ENCODE results near the gene KCNC3. TPM values are rescaled to one million over a fixed set of nuclear protein-coding genes. Genes with fewer than 3 reads are reported as not detected.
A peak's percentile ranks its signal among the peaks of the same experiment; 100 is the strongest.
"Not testable (repeated sequence)": the region's sequence is repeated elsewhere in the genome, so short reads cannot be mapped to it uniquely, and the experiment has no call there.

Gene KCNC3
- total and polyA plus RNA-seq, 8 donors, result 8.5 to 29.8 (median 23.9) TPM

DNA sequence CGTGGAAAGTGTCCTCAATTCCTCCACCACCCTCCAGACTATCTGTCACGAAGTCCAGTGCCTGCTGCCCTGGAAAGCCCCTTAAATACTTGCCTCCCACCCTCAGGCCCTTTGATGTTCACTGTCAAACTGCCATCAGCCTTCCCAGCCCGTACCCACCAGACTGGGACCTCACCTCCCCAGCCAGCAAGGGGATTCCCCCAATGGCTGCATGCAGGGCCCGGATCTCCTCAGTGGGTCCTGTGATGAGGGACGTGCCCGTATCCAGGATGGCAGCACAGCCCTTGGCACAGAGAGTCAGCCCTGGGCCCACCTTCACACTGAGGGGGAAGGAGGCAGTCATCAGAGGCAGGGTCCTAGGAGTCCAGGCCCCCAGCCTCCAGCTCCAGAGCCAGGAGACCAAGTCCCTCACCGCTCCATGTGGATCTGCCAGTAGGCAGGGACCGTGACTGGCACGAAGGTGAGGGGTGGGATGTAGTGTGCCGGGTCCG lies 30.2 kb upstream of the KCNC3 start:
- Histone ChIP-seq H3K27ac (peak overlapping the region in 1 of 2 donors; percentile 3), H3K27me3 (peaks cover 0 to 6% of the 10 kb centered on the region in 2 donors), H3K4me3 (no peak overlapping the region), H3K9me3 (no peaks in the 10 kb centered on the region), H3K4me1 (peaks cover 0 to 24% of the 10 kb centered on the region in 2 donors), H3K36me3 (peaks cover 0 to 16% of the 10 kb centered on the region in 2 donors)
- intact Hi-C loops (cut with DNase I), result no loop called here
- DNase-seq (peak in 1 of 4 donors; percentile 32), ATAC-seq (no peak)
- TF ChIP-seq, protein P1, sequence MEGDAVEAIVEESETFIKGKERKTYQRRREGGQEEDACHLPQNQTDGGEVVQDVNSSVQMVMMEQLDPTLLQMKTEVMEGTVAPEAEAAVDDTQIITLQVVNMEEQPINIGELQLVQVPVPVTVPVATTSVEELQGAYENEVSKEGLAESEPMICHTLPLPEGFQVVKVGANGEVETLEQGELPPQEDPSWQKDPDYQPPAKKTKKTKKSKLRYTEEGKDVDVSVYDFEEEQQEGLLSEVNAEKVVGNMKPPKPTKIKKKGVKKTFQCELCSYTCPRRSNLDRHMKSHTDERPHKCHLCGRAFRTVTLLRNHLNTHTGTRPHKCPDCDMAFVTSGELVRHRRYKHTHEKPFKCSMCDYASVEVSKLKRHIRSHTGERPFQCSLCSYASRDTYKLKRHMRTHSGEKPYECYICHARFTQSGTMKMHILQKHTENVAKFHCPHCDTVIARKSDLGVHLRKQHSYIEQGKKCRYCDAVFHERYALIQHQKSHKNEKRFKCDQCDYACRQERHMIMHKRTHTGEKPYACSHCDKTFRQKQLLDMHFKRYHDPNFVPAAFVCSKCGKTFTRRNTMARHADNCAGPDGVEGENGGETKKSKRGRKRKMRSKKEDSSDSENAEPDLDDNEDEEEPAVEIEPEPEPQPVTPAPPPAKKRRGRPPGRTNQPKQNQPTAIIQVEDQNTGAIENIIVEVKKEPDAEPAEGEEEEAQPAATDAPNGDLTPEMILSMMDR (IDR thresholded peaks at IDR 0.05), result no peak

DNA sequence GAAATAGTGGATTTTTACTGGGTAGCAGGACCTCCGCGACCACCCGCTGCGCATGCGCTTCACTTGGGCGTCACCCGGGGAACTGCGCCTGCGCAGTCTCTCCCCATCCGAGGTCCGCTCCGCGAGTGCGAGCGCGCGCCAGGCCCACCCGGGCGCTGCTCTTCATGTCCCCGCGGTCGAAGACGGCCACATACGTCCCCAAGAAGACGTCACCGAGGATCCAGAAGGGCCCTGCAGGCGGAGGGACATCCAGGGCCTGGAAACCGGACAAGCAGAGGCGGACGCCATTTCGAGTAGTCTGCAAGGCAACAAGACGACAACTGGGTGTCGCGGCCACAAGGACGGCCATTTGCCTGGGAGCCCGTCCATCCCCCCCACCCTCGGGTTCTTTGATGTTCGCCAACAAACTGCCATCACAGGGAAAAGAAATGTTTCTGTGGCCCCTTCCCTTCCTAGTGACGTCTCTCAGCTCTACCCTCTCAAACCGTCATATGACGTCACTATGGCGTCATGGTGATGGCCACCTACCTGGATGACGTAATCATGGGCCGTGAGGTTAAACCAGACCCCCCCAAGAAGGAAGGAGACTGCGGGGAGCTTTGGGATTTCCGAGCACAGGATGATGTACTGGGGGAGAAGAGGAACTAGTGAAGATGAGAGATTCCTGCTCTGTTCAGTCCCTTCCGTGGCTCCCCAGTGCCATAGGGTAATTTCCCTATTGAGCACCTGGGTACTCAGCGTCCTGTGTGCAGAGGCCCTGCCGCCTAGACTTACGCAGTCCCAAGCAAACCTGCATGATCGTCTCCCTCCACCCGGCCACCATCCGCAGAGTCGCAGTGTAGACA lies 29.5 kb upstream of the KCNC3 start:
- ATAC-seq (no peak), DNase-seq (peak; percentile 59 to 91 (median 76))
- Histone ChIP-seq H3K4me3 (peak overlapping the region; percentile 33 to 57), H3K27me3 (peaks cover 0 to 6% of the 10 kb centered on the region in 2 donors), H3K9me3 (no peaks in the 10 kb centered on the region), H3K4me1 (peaks cover 0 to 24% of the 10 kb centered on the region in 2 donors), H3K27ac (peak overlapping the region; percentile 85 to 88), H3K36me3 (peaks cover 0 to 16% of the 10 kb centered on the region in 2 donors)
- TF ChIP-seq, protein P1 (IDR thresholded peaks at IDR 0.05), result no peak
- intact Hi-C loops (cut with DNase I), result no loop called here

DNA sequence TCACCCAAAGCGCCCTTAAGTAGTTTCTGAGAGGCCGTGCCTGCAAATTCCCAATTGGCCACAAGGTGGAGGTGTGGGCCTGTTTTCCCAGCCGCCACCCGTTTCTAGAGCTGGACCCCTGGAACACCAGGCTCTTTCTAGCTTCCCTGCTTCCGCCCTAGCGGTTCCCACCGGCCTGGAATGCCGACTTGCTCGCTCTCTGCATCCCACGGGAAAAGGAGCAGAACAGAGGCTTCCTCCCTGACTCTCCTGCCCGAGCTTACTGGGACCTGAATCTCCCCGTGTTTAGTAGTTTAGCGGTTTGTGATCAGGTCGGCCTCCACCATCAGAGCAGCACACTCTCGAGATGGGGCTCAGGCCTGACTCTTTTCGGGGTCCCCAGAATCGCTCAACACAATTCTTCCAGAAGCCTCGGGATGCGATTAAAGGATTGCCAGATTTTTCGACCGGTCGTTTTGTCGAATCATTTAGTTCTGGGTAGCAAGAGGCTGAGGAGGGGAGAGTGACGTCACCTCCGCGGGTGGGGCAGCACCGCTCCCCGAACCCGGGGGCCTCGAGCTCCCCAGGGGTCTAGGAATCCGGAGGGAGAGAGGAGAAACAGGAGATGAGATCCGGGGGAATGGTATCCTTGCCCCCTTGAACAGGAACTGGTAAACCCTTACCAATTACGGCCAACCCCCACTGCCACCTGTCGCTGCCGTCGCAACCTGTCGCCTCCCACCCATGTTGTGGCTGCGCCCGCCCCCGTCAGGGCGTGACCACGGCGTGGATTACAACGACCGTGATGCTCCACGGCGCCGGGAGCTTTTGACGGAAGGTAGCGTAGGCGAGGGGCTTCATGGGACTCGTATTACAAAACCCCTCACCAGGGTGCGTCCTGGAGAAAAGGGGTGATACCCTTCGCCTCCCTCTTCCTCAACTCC lies 28.3 kb upstream of the KCNC3 start:
- intact Hi-C loops (cut with DNase I), result no loop called here
- ATAC-seq, result peak; percentile 71
- peak overlapping the region; percentile 85 to 88 for H3K27ac ChIP-seq

DNA sequence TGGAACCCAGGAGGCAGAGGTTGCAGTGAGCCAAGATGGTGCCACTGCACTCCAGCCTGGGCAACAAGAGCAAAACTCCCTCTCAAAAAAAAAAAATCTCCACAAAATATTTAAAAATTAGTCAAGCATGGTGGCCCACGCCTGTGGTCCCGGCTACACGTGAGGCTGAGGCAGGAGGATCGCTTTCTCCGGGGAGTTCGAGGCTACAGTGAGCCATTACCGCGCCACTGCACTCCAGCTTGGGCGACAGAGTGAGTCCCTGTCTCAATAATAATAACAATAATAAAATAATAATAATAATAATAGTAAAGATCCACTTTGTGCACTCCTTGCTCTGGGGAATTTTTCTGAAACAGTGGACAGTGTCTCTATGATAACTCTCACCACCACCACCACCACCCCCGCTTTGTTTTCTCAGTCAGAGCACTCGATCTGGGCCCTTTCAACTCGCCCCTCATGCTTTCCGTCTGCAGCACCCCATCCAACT lies 27.6 kb upstream of the KCNC3 start:
- DNase-seq, result peak in 1 of 4 donors; percentile 27
- Histone ChIP-seq H3K36me3 (peaks cover 0 to 16% of the 10 kb centered on the region in 2 donors), H3K4me3 (peak overlapping the region in 1 of 2 donors; percentile 57), H3K27me3 (peaks cover 0 to 6% of the 10 kb centered on the region in 2 donors), H3K27ac (peak overlapping the region in 1 of 2 donors; percentile 88), H3K4me1 (peaks cover 0 to 24% of the 10 kb centered on the region in 2 donors), H3K9me3 (no peaks in the 10 kb centered on the region)
- intact Hi-C loops (cut with DNase I), result no loop called here
- ATAC-seq, result no peak
- TF ChIP-seq, protein P1 (IDR thresholded peaks at IDR 0.05), result no peak

More for the DNA sequence above, 28.3 kb upstream of the KCNC3 start:
- Histone ChIP-seq H3K4me3 (peak overlapping the region; percentile 33 to 57), H3K36me3 (peaks cover 0 to 16% of the 10 kb centered on the region in 2 donors), H3K9me3 (no peaks in the 10 kb centered on the region), H3K27me3 (peaks cover 0 to 6% of the 10 kb centered on the region in 2 donors), H3K4me1 (peaks cover 0 to 24% of the 10 kb centered on the region in 2 donors)
- peak; percentile 49 to 90 (median 75) for DNase-seq
- TF ChIP-seq, protein P1 (IDR thresholded peaks at IDR 0.05), result peak; percentile 65 to 86

DNA sequence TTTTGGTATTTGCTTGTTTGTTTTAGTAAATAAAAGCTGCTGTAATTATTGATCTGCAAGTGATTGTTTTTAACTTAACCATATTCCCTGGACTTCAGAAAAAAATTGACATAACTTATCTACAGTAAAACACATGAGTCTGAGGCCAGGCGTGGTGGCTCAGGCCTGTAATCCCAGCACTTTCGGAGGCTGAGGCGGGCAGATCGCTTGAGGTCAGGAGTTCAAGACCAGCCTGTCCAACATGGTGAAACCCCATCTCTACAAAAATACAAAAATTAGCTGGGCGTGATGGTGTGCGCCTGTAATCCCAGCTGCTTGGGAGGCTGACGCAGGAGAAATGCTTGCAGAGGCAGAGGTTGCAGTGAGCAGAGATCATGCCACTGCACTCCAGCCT lies 24.3 kb upstream of the KCNC3 start:
- ATAC-seq; H3K27ac ChIP-seq; DNase-seq; H3K9me3 ChIP-seq; H3K4me3 ChIP-seq; H3K27me3 ChIP-seq; intact Hi-C loops (cut with DNase I); H3K36me3 ChIP-seq: not testable (repeated sequence)
- H3K4me1 ChIP-seq, result peaks cover 0 to 14% of the 10 kb centered on the region in 2 donors
